Loucy (cell line): ENCODE measurements around the gene KRTAP1-4.

Experiments used
- CTCF ChIP-seq: fragments of 200-600 bp; sonication (generic); conservative IDR thresholded peaks from 2 replicates; pipeline ENCODE4 v1.5.1; 2014; ENCODE audit warnings: mild to moderate bottlenecking, antibody characterized with exemption, low read length
- EZH2phosphoT487 ChIP-seq: fragments of 200-600 bp; IDR thresholded peaks from 2 replicates; pipeline ENCODE4 v1.6.1; 2018; ENCODE audit warnings: antibody characterized with exemption, mild to moderate bottlenecking, moderate library complexity, borderline replicate concordance

- TF ChIP-seq CTCF (no peak), EZH2phosphoT487 (no peak)
Measured at GRCh38 chr17:41009936-41010335, 20.1 kb downstream of the KRTAP1-4 start.
